GM21619 (cell line): ENCODE results near the gene LGR6.

Source experiments
- ATAC-seq: cut with Tn5 transposase; IDR thresholded peaks from one replicate; pipeline ENCODE4 v1.9.1; 2021; ENCODE audit not compliant: unreplicated experiment

LGR6 gene

DNA sequence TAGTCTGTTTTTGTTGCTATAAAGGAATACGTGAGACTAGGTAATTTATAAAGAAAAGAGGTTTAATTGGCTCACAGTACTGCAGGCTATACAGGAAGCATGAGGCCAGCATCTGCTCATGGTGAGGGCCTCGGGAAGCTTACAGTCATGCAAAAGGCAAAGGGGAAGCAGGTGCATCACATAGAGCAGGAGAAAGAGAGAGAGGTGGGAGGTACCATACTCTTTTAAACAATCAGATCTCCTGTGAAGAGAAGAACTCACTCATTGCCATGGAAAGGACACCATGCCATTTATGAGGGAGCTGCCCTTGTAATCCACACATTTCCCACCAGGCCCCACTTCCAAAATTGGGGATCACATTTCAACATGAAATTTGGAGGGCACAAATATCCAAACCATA lies 167.6 kb downstream of the LGR6 start:
- no peak for ATAC-seq

DNA sequence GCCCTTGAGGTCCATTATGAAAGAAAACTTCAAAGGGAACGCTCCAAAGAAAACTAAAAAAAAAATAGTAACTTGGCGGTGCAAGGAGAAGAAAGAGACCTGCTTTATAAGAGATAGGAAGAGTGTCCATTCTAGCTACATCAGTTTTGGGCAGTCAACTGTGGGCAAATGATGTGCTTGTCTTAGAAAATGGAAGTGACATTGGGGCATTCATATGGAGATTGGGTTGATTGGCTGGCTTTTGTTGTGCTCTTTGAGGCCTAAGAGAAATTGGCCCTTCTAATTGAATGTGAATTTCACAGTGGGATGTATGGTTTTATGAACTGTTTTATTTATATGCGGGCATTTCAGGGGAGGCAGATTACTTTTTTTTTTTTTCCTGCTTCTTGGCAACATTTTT lies 168.1 kb downstream of the LGR6 start:
- no peak for ATAC-seq

DNA sequence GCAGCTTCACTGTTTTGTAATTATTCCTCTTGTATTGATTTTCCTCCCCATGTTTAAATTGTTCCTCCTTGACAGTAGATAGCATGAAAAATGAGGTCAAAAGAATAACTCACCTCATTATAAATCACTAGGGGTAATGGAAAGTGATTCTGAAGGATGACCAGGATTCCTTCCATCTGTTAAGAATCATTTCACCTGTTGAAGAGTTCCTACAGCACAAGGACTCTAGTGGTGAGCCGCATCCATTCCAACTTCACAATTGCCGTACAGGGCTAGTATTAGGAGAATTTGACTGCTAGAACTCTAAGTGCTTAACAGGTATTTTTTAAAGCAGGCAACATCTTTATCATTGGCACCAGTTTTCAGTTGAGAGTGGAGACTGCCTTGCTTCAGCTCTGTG lies 168.6 kb downstream of the LGR6 start:
- ATAC-seq: no peak

DNA sequence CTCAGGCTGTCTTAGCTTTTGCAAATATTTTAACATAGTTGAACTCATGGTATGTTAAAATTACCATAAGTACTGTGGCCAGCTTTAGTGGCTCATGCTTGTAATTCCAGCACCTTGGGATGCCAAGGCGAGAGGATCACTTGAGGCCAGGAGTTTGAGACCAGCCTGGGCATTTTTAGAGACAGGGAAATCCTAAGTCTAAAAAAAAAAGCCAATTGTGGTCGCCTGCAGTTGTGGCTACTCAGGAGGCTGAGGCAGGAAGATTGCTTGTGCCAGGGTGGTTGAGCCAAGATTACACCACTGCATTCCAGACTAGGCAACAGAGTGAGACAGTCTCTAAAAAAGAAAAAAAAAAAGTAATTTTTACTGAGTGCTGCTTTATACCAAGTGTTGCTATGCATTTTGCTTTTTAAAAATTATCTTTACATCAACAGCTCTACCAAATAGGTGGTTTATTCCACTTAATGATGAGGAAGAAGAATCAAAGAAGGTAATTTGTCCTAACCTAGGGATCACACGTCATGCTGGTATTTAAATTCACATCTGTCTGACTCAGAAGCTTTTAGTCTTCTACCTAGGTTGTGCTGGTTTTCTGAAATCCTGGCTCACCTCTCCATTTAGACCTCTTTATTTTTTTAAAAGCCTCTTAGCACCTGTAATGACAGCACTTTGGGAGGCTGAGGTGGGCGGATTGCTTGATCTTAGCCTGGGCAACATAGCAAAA lies 171.7 kb downstream of the LGR6 start:
- ATAC-seq: no peak

DNA sequence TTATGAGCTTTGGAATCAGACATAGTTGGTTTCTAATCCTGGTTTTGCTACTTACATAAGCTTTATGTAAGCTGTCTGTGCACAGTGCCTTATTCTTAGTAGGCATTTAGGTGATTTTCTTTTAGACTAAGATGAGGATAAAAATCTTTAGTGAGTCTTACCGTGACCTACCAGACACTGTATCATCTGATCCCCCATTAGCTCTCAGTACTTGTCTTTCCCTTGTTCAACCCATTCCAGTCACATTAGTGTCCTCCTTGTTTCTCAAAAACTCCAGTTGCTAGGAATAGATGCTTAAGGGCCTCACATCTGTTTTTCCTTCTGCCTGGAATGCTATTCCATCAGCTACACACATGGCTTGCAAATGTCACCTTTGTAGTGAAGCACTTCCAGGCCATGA lies 173.7 kb downstream of the LGR6 start:
- no peak for ATAC-seq
